H1 (cell line): ENCODE data around the gene CAPZB. TPM values are rescaled to one million over a fixed set of nuclear protein-coding genes. Genes with fewer than 3 reads are reported as not detected.

Experiments used
- ATF3 ChIP-seq: IDR thresholded peaks from 2 replicates; pipeline ENCODE4 v1.6.1; 2011; ENCODE audit warnings: low read depth, mild to moderate bottlenecking, low read length; ENCODE audit not compliant: insufficient read depth
- BACH1 ChIP-seq: IDR thresholded peaks from 2 replicates; pipeline ENCODE4 v1.6.1; 2012; ENCODE audit warnings: low read length, improper control_type of control experiment
- JUND ChIP-seq: IDR thresholded peaks from 2 replicates; pipeline ENCODE4 v1.6.1; 2011; ENCODE audit warnings: mild to moderate bottlenecking, improper control_type of control experiment, low read length
- NANOG ChIP-seq: IDR thresholded peaks from 2 replicates; pipeline ENCODE4 v1.6.1; 2011; ENCODE audit warnings: low read length, low read depth, mild to moderate bottlenecking, inconsistent platforms; ENCODE audit not compliant: insufficient read depth, poor library complexity, severe bottlenecking
- RFX5 ChIP-seq: IDR thresholded peaks from 2 replicates; pipeline ENCODE4 v1.6.1; 2011; ENCODE audit warnings: low read depth, low read length, improper control_type of control experiment, borderline replicate concordance
- SAP30 ChIP-seq: fragments of 300-600 bp; sonication (generic); IDR thresholded peaks from 2 replicates; pipeline ENCODE4 v1.7.1; 2012; ENCODE audit warnings: low read length, moderate library complexity, mild to moderate bottlenecking, inconsistent platforms; ENCODE audit not compliant: insufficient read depth, insufficient replicate concordance
- SP2 ChIP-seq: IDR thresholded peaks from 2 replicates; pipeline ENCODE4 v1.6.1; 2012; ENCODE audit warnings: mild to moderate bottlenecking, low read length, inconsistent platforms
- polyA plus RNA-seq, 7 experiments: library from polyadenylated mRNA; depleted of rRNA in 3 of 7; stranded (reverse) in 5 of 7; unstranded in 2 of 7; fragments of >200 nt in 5 of 7; fragments of 200-250 nt in 2 of 7; gene quantifications; 1 replicate in 5 of 7; 2 replicates in 1 of 7; 4 replicates in 1 of 7; pipeline versions ENCODE4 v1.2.1 to v1.2.3, GENCODE V29; 2011 to 2013; ENCODE audit warnings: missing spikeins in 2 of 7, mixed read lengths in 2 of 7
- total RNA-seq: library from RNA; stranded (reverse); fragmentation: NEBNext Ultra II Directional; extraction: Animal tissue kit (Norgen Biotek cat#: 25700); gene quantifications from 2 replicates; pipeline ENCODE4 v1.2.1, GENCODE V29; 2021

Gene CAPZB
- total and polyA plus RNA-seq, 2 of the 8 experiments (the other 6 are each of a cell fraction or from before 2014, with no cell fraction given): 162 to 371 TPM

- TF ChIP-seq ATF3 (no peak), RFX5 (no peak), JUND (no peak), SP2 (no peak), NANOG (no peak), SAP30 (no peak), BACH1 (no peak)
Observed at GRCh38 chr1:19339214-19339861, 146.0 kb downstream of the CAPZB start (continued).
